MV-4-11 (cell line): ENCODE results near the gene CANT1.
"Not testable (repeated sequence)": the region's sequence is repeated elsewhere in the genome, so short reads cannot be mapped to it uniquely, and the experiment has no call there.

Source experiments
- DNase-seq: peaks from one replicate; lab custom pipeline; 2025; lab: John Stamatoyannopoulos, UW

CANT1 gene

GRCh38 chr17:78977681-78977943 is 32.0 kb downstream of the CANT1 start:
- DNase-seq, result no peak

DNA sequence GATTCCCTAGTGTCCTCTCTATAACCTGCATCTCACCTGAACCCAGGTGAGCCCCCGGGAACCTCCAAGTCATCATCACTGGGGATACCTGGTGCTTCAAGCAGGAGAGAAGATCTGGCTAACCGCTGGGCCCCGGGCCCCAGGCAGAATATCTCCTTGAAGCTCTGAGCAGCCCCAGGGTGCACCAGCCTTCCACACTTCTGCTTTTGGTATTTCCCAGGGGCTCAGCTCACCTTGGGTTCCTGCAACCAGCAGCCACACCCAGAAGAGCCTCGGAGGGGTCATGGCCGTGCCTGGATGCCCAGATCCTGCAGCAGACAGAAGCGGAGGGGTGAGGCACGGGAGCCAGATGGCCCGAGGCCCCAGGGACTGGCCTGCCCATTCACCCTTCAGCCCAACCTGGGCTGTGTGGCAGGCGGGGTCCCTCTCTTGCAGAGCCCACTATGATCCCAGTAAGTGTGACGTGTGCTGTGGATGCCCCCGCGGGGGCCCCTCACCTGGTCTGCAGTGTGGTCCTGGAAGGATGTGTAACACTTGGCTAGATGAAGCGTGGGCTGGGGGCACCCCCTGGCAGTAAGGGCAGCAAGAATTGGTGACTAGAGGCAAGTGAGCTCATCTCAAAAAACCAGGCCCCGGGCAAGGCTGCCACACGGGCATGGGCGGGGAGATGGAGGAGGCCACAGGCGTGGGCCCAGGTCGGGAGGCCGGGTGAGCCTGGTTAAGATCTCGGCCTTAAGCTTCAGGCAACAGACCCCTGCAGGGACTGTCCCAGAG is 32.5 kb downstream of the CANT1 start:
- no peak for DNase-seq

- DNase-seq, result peak; percentile 61
Observed at GRCh38 chr17:78974635-78975591, 34.7 kb downstream of the CANT1 start.

GRCh38 chr17:78973792-78974520 is 35.6 kb downstream of the CANT1 start:
- DNase-seq, result no peak

DNA sequence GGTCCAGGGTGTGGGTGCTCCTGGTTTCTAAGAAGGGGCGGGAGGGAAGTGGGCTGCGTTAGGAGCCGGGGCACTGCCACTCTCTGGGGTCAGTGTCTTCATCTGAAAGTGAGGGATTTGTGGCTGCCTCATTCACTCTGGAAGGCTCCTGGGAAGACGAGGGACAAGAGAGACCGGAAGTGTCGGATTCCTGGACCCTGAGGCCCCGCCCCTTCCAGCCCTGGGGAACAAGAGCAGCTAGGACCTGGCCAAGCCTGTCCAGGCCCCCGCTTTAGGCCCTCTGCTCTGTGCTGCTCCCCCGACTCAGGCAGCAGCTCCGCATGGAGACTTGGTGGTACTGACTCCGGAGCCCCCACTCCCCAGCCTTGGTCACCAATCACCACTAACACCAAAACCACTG is 36.4 kb downstream of the CANT1 start:
- no peak for DNase-seq

DNA sequence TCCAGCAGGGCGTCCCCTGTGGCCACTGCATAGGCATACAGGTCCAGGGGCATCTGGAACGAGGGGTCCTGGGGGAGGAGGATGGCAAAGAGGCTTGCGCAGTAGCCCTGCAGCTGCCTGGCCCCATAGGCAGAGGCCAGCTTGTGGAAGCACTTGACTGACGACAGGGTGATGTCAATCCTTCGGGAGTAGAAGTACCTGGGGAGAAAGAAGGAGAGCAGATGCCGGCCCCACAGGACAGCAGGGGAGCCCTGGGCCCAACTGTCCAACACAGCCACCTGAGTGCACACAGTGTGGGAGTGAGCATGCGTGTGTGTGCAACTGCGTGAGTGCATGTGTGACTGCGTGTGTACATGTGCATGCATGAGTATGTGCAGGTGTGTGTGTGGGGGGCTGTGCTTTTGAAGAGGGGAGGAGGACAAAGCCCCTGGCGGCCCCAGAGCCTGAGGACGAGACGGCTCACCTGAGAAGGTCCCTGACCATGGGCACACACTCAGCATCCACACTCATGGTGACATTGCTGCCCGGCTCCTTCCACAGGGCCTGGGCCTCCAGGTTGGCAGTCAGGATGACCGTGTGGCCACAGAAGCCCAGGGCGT is 37.0 kb downstream of the CANT1 start:
- no peak for DNase-seq

GRCh38 chr17:78971756-78972506 is 37.6 kb downstream of the CANT1 start:
- no peak for DNase-seq

DNA sequence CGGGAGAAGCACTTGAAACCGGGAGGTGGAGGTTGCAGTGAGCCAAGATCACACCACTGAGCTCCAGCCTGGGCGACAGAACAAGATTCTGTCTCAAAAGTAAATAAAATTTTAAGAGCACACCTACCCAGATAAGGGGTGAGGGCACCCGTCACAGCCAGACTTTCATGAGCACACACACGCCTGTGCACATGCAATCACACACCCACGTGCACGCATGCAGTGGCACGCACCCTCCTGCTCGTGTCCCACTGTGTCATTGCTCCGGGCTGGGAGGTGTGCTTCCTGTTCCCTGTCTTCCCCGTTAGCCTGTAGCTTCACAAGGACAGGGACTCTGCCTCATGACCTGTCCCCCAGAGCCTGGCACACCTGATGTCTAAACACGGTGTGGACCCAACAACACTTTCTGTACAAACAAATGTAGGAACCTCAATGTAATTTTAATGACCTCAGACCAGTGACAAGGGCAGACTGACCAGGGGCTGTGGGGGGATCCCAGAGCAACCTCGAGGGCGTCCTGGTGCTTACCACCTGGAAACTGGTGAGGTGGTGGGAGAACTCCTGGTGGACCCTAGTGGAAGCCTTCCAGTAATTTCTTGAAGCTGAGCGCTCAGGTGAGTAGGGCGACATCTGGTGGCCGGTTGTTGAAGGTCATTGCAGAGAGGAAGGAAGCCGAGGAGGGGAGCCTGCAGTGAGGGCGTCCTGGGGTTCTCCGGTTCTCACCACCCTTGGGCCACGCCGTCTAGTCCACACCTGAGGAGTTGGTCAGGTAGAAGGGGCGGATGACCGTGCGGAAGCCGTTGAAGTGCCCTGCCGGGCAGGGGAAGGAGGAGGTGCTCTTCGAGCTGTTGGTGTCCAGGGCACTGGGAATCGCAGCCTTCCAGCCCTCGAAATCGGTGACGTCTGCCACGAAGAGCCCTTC is 38.5 kb downstream of the CANT1 start:
- peak; percentile 59 for DNase-seq

- no peak for DNase-seq
Observed at GRCh38 chr17:78969865-78970264, 39.7 kb downstream of the CANT1 start.

- no peak for DNase-seq
Observed at GRCh38 chr17:78967782-78968362, 41.7 kb downstream of the CANT1 start.

- DNase-seq, result no peak
Observed at GRCh38 chr17:78966910-78967600, 42.5 kb downstream of the CANT1 start.

DNA sequence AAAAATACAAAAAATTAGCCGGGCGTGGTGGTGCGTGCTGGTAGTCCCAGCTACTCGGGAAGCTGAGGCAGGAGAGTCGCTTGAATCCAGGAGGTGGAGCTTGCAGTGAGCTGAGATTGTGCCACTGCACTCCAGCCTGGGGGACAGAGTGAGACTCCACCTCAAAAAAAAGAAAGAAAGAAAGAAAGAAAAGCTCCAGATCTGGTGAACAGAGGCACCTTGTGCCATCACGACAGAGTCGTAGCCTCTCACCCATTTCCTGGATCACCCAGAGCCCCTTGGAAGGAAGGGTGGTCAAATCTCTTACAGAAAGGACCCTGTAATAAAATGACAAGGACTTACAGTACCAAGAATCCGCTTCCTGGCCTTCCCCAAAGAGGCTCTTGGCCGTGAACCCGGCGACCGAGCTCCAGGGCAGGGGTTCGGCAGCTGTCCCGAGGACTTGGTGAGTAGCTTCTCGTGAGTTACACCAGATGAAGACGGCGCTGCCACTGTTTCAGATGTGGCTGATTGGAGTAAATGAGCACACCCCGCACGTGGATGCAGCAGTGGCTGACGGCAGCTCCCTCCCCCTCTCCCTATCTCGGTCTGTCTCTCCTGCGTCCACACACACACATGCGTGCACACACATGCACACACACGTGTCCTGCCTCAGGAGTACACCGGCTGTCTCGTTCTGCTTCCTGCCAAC is 43.3 kb downstream of the CANT1 start:
- no peak for DNase-seq

- DNase-seq, result no peak
Observed at GRCh38 chr17:78965491-78965924, 44.1 kb downstream of the CANT1 start.

DNA sequence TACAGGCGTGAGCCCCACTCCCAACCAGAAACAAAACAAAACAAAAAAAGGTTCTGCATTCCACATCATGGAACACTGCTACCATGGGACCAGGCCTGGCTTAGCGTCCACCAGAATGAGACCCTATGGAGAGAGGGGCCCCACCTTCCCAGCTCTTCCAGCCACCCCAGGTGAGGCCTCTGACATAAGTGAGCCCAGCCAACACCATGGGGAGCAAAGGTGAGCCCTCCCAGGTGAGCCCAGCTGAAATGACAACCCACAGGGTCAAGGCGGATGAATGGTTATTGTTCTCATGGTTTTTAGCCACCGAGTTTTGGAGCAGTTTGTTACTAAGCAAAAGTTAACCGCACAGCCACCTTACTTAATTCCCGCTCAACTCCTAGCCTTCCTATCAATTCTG is 46.2 kb downstream of the CANT1 start:
- DNase-seq, result no peak

DNA sequence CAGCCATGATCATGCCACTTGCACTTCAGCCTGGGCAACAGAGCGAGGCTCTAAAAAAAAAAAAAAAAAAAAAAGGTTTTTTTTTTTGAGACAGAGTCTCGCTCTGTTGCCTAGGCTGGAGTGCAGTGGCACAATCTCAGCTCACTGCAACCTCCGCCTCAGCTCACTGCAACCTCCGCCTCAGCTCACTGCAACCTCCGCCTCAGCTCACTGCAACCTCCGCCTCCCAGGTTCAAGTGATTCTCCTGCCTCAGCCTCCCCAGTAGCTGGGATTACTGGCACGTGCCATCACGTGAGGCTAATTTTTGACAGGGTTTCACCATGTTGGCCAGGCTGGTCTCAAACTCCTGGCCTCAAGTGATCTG is 46.6 kb downstream of the CANT1 start:
- not testable (repeated sequence) for DNase-seq

DNA sequence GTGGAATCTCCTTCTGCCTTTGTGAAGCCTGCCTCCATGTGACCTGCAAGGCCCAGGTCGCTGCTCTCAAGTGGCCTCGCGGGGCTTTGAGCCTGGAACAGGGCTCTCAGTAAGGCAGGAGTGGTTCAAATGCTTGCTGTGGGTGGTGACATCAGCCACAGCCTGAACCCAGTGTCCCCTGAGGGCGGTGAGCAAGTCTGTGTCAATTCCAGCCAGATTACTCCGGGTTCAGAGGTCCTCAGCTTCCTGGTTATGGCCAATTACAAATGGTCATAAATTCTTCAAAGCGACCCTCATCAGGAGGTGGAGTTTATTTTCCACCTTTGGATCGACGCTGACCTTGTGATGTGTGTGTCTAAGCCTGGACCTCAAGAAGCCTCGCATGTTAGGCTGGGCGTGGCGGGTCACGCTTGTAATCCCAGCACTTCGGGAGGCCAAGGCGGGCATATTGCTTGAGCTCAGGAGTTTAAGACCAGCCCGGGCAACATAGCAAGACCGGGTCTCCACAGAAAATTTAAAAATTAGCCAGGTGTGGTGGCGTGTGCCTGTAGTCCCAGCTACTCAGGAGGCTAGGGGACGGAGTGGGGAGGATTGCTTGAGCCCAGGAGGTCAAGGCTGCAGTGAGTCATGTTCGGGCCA is 47.1 kb downstream of the CANT1 start:
- DNase-seq, result no peak

GRCh38 chr17:78961571-78961970 is 48.0 kb downstream of the CANT1 start:
- no peak for DNase-seq

GRCh38 chr17:78960928-78961327 is 48.6 kb downstream of the CANT1 start:
- peak; percentile 40 for DNase-seq
